AG04450 (cell line): ENCODE results near the gene FBXL5. TPM values are rescaled to one million over a fixed set of nuclear protein-coding genes. Genes with fewer than 3 reads are reported as not detected.

ENCODE experiments used
- CTCF ChIA-PET: fragments of 300-600, 350-600 bp; formaldehyde crosslinking; extraction: SDS; loops from one replicate; lab custom pipeline; 2022; ENCODE audit warnings: antibody characterized with exemption, inconsistent platforms; lab: Charles Lee
- POLR2A ChIA-PET: fragments of 350-600 bp; formaldehyde crosslinking; extraction: SDS; loops from one replicate; lab custom pipeline; 2021; ENCODE audit warnings: antibody characterized with exemption, inconsistent platforms; lab: Yijun Ruan, JAX
- DNase-seq: peaks from one replicate; pipeline ENCODE4 v3.0.0-alpha.2; 2011; ENCODE audit warnings: low read depth, low spot score
- H3K27ac ChIP-seq: one replicate; pipeline ENCODE4 v1.5.1; 2012; ENCODE audit warnings: low read depth, low read length, control low read depth
- H3K27me3 ChIP-seq: one replicate; pipeline ENCODE4 v1.6.0; 2012; ENCODE audit warnings: low read length; ENCODE audit not compliant: control insufficient read depth, insufficient read depth
- H3K4me3 ChIP-seq: 2 replicates; pipeline ENCODE4 v1.5.1; 2011; ENCODE audit warnings: mild to moderate bottlenecking, low read depth, low read length, control low read depth
- H3K9me3 ChIP-seq: 2 replicates; pipeline ENCODE4 v1.5.1; 2012; ENCODE audit warnings: low read length; ENCODE audit not compliant: control insufficient read depth, insufficient read depth
- polyA plus RNA-seq: library from polyadenylated mRNA; depleted of rRNA; stranded (reverse); fragments of >200 nt; gene quantifications from 2 replicates; pipeline ENCODE4 v1.2.3, GENCODE V29; 2011
- TF ChIP-seq, protein P1 (sequence below): IDR thresholded peaks from 2 replicates; pipeline ENCODE4 v1.5.1; 2011; ENCODE audit warnings: low read depth, low read length, control low read depth, inconsistent platforms

The FBXL5 gene
- polyA plus RNA-seq, 1 experiment, result 56.4 TPM

GRCh38 chr4:15612136-15612535, 43.0 kb downstream of the FBXL5 start:
- no peak overlapping the region for H3K4me3 ChIP-seq
- TF ChIP-seq, protein P1, sequence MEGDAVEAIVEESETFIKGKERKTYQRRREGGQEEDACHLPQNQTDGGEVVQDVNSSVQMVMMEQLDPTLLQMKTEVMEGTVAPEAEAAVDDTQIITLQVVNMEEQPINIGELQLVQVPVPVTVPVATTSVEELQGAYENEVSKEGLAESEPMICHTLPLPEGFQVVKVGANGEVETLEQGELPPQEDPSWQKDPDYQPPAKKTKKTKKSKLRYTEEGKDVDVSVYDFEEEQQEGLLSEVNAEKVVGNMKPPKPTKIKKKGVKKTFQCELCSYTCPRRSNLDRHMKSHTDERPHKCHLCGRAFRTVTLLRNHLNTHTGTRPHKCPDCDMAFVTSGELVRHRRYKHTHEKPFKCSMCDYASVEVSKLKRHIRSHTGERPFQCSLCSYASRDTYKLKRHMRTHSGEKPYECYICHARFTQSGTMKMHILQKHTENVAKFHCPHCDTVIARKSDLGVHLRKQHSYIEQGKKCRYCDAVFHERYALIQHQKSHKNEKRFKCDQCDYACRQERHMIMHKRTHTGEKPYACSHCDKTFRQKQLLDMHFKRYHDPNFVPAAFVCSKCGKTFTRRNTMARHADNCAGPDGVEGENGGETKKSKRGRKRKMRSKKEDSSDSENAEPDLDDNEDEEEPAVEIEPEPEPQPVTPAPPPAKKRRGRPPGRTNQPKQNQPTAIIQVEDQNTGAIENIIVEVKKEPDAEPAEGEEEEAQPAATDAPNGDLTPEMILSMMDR, result no peak
- ChIA-PET CTCF (no interaction called here), POLR2A (no interaction called here)
- no peaks in the 10 kb centered on the region; the same call in none of the 2 replicates for H3K9me3 ChIP-seq
- H3K27ac ChIP-seq, result no peak overlapping the region
- no peak for DNase-seq
- no peaks in the 10 kb centered on the region for H3K27me3 ChIP-seq

DNA sequence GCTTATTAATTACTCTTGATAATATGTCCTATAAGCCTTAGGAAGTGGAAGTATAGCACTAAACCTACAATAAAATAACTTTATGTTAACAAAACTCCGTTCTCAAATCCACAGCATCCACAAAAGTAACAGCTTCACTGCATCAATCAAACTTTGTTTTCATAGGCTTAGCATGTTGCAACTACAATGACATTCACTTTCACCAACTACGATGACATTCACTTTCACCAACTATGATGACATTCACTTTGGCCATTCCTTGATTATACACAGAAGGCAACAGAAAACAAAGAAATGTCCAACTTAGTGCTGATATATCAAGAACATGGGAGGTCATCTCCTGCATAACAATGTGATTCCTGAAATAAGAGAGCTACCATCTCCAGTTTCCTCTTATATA, 44.3 kb downstream of the FBXL5 start:
- Histone ChIP-seq H3K27me3 (no peaks in the 10 kb centered on the region), H3K9me3 (no peaks in the 10 kb centered on the region; the same call in 1 of the 2 replicates), H3K27ac (no peak overlapping the region), H3K4me3 (no peak overlapping the region)
- CTCF ChIA-PET, result interaction anchor here (1.0 kb wide), 1 partner anchor 132 kb away, joined by 3 read pairs; no protein-coding TSS in a partner anchor
- no peak for DNase-seq
- TF ChIP-seq, protein P1, result no peak
- POLR2A ChIA-PET, result no interaction called here

GRCh38 chr4:15605537-15605936, 49.6 kb downstream of the FBXL5 start:
- Histone ChIP-seq H3K9me3 (no peaks in the 10 kb centered on the region), H3K27ac (no peak overlapping the region), H3K4me3 (no peak overlapping the region), H3K27me3 (no peaks in the 10 kb centered on the region)
- TF ChIP-seq, protein P1, result no peak
- ChIA-PET CTCF (no interaction called here), POLR2A (no interaction called here)
- DNase-seq, result no peak

DNA sequence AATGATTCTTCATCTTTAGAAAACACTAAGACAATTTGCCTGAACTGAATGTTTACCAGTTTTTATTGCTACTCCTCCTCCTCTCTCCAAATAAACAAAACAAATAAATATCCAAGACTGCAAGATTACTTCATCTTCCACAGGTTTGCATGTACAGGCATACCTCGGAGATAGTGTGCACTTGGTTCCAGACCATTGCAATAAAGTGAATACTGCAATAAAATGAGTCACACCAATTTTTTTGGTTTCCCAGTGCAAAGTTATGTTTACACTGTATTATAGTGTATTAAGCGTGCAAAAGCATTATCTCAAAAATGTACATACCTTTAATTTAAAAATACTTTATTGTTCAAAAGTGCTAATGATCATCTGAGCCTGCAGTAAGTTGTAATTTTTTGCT, 53.3 kb downstream of the FBXL5 start:
- Histone ChIP-seq H3K4me3 (no peak overlapping the region), H3K27ac (no peak overlapping the region), H3K27me3 (no peaks in the 10 kb centered on the region), H3K9me3 (no peaks in the 10 kb centered on the region)
- TF ChIP-seq, protein P1, result no peak
- no peak for DNase-seq
- ChIA-PET POLR2A (no interaction called here), CTCF (no interaction called here)

DNA sequence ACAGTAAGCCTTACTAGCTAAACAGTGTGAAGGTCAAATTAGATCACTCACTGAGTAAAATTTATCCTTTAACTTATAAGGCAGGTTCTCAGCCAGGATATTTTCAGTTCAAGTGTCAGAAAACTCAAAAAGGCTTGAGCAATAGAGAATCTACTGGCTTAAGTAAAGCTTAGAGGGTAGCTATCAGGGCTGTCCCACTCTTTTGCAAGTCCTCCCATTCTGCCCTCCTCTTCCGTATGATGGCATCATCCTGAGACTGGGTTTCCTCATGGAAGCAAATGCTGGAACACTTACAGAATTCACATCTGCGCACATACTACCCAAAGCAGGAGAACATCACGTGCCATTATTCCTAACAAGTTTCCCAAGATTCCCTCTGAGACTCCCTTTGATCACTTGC, 55.0 kb downstream of the FBXL5 start:
- Histone ChIP-seq H3K27me3 (no peaks in the 10 kb centered on the region), H3K9me3 (no peaks in the 10 kb centered on the region), H3K27ac (no peak overlapping the region), H3K4me3 (no peak overlapping the region)
- DNase-seq, result no peak
- TF ChIP-seq, protein P1, result no peak
- ChIA-PET CTCF (no interaction called here), POLR2A (interaction anchor here (0.6 kb wide), 1 partner anchor 130 kb away, joined by 3 read pairs; the partner anchor contains the start of gene CC2D2A)
